OCI-M1 (cell line): ENCODE data around the gene PAPSS1.

Source experiments
- DNase-seq: peaks from one replicate; lab custom pipeline; 2025; lab: John Stamatoyannopoulos, UW

PAPSS1 gene

GRCh38 chr4:107719922-107720722, at the start of gene PAPSS1:
PAPSS1 (minus strand) TSS chr4:107720234; CDS start chr4:107720179, 55 bp downstream.
- peak; percentile 98 for DNase-seq

GRCh38 chr4:107760281-107760947, 40.4 kb upstream of the PAPSS1 start:
- DNase-seq = peak; percentile 17

- DNase-seq = peak; percentile 67
These were observed 37.9 kb upstream of the PAPSS1 start for GRCh38 chr4:107757864-107758476.

GRCh38 chr4:107757283-107757682, 37.2 kb upstream of the PAPSS1 start:
- DNase-seq = no peak

GRCh38 chr4:107755841-107756356, 35.9 kb upstream of the PAPSS1 start:
- no peak for DNase-seq

GRCh38 chr4:107751670-107752069, 31.6 kb upstream of the PAPSS1 start:
- DNase-seq = no peak

GRCh38 chr4:107747748-107748486, 27.9 kb upstream of the PAPSS1 start:
- DNase-seq = no peak

GRCh38 chr4:107746161-107746560, 26.1 kb upstream of the PAPSS1 start:
- no peak for DNase-seq

- DNase-seq = no peak
These were observed 24.5 kb upstream of the PAPSS1 start for GRCh38 chr4:107744532-107744931.

GRCh38 chr4:107743532-107743931, 23.5 kb upstream of the PAPSS1 start:
- peak; percentile 48 for DNase-seq

GRCh38 chr4:107742791-107743190, 22.8 kb upstream of the PAPSS1 start:
- DNase-seq = no peak

GRCh38 chr4:107742196-107742595, 22.2 kb upstream of the PAPSS1 start:
- no peak for DNase-seq

GRCh38 chr4:107740950-107741701, 21.1 kb upstream of the PAPSS1 start:
- DNase-seq = no peak

- DNase-seq = peak; percentile 16
These were observed 20.3 kb upstream of the PAPSS1 start for GRCh38 chr4:107740381-107740780.

GRCh38 chr4:107737450-107737849, 17.4 kb upstream of the PAPSS1 start:
- DNase-seq = no peak

- peak; percentile 59 for DNase-seq
These were observed 17.0 kb upstream of the PAPSS1 start for GRCh38 chr4:107736924-107737448.

GRCh38 chr4:107736037-107736436, 16.0 kb upstream of the PAPSS1 start:
- DNase-seq = no peak

- peak; percentile 6 for DNase-seq
These were observed 14.1 kb upstream of the PAPSS1 start for GRCh38 chr4:107734120-107734519.

GRCh38 chr4:107733431-107733925, 13.4 kb upstream of the PAPSS1 start:
- DNase-seq = no peak

GRCh38 chr4:107729050-107729449, 9.0 kb upstream of the PAPSS1 start:
- DNase-seq = peak; percentile 73
